Hypothalamus (tissue), 51 donors: ENCODE results near the gene SLC5A1.

Source experiments
- DNase-seq, 51 donors: peaks; one replicate each; lab custom pipeline; 2025; lab: John Stamatoyannopoulos, UW

Gene SLC5A1

GRCh38 chr22:32050678-32051515, 7.8 kb downstream of the SLC5A1 start:
- DNase-seq, result peak in 1 of 51 donors; percentile 2

- DNase-seq, result no peak
Observed at GRCh38 chr22:32052244-32052643, 9.2 kb downstream of the SLC5A1 start.

GRCh38 chr22:32052936-32053791, 10.1 kb downstream of the SLC5A1 start:
- no peak for DNase-seq

GRCh38 chr22:32055069-32055468, 12.0 kb downstream of the SLC5A1 start:
- no peak for DNase-seq

GRCh38 chr22:32058656-32059260, 15.7 kb downstream of the SLC5A1 start:
- DNase-seq, result no peak

GRCh38 chr22:32059426-32059825, 16.4 kb downstream of the SLC5A1 start:
- DNase-seq, result no peak

GRCh38 chr22:32063701-32064100, 20.6 kb downstream of the SLC5A1 start:
- no peak for DNase-seq

GRCh38 chr22:32066820-32067219, 23.8 kb downstream of the SLC5A1 start:
- no peak for DNase-seq

- DNase-seq, result no peak
Observed at GRCh38 chr22:32067613-32068012, 24.6 kb downstream of the SLC5A1 start.

- no peak for DNase-seq
Observed at GRCh38 chr22:32069579-32070372, 26.7 kb downstream of the SLC5A1 start.

GRCh38 chr22:32073262-32073661, 30.2 kb downstream of the SLC5A1 start:
- no peak for DNase-seq

GRCh38 chr22:32073823-32074380, 30.8 kb downstream of the SLC5A1 start:
- no peak for DNase-seq

GRCh38 chr22:32075997-32076760, 33.1 kb downstream of the SLC5A1 start:
- no peak for DNase-seq

- no peak for DNase-seq
Observed at GRCh38 chr22:32076761-32077084, 33.7 kb downstream of the SLC5A1 start.

- no peak for DNase-seq
Observed at GRCh38 chr22:32077151-32077550, 34.1 kb downstream of the SLC5A1 start.

- DNase-seq, result peak in 3 of 51 donors; percentile 2 to 6 (median 5)
Observed at GRCh38 chr22:32079130-32080089, 36.3 kb downstream of the SLC5A1 start.

GRCh38 chr22:32080904-32081303, 37.8 kb downstream of the SLC5A1 start:
- DNase-seq, result peak in 4 of 51 donors; percentile 4 to 5 (median 4)

- no peak for DNase-seq
Observed at GRCh38 chr22:32082331-32082730, 39.3 kb downstream of the SLC5A1 start.
